GM12873 (cell line): ENCODE measurements around the gene COL24A1.

ENCODE experiments used
- TF ChIP-seq, protein P1 (sequence below): IDR thresholded peaks from 2 replicates; pipeline ENCODE4 v1.5.1; 2012; ENCODE audit warnings: low read depth, mild to moderate bottlenecking, moderate library complexity, low read length, control low read depth; ENCODE audit not compliant: insufficient read depth; ENCODE audit errors: missing control alignments

The COL24A1 gene

DNA sequence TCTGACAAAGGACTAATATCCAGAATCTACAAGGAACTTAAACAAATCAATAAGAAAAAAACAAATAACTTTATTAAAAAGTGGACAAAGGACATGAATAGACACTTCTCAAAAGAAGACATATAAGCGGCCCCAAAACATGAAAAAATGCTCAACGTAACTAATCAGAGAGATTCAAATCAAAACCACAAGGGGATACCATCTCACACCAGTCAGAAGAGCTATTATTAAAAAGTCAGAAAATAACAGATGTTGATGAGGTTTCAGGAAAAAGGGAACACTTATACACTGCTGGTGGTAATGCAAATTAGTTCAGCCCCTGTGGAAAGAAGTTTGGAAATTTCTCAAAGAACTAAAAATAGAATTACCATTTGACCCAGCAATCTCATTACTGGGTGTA lies 102.2 kb downstream of the COL24A1 start:
- TF ChIP-seq, protein P1, sequence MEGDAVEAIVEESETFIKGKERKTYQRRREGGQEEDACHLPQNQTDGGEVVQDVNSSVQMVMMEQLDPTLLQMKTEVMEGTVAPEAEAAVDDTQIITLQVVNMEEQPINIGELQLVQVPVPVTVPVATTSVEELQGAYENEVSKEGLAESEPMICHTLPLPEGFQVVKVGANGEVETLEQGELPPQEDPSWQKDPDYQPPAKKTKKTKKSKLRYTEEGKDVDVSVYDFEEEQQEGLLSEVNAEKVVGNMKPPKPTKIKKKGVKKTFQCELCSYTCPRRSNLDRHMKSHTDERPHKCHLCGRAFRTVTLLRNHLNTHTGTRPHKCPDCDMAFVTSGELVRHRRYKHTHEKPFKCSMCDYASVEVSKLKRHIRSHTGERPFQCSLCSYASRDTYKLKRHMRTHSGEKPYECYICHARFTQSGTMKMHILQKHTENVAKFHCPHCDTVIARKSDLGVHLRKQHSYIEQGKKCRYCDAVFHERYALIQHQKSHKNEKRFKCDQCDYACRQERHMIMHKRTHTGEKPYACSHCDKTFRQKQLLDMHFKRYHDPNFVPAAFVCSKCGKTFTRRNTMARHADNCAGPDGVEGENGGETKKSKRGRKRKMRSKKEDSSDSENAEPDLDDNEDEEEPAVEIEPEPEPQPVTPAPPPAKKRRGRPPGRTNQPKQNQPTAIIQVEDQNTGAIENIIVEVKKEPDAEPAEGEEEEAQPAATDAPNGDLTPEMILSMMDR, result no peak

DNA sequence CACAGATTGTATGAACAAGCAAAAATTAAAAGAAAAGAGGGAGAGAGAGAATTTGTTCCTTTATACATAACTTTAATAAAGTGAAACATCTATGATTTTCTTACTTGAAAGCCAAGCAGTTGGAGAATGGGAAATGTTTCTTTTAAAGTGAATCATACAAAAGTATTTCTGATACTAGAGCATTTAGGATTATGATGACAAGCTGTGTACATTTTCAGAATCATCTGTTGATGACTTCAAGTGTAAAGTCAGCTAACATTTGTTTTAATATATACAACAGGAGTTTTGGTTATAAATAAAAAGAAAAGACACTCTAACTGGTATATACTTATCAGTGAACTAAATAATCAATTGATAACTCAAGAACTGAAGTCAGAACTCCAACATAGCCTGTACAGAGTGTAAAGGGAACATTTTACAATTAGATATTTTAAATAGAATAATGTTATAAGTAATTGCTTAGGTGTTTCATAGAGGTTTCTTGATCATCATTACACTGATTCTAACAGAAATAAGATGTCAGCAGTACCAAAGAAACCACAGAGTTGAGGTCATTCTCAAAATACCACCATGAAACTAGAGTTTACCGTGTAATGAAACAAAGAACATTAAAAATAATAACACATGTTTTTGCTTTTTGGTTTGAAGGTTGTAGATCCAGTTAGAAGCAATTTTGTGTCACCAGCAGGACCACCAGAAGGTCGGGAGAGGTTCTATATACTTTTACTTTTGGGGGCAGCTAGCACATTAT lies 103.4 kb downstream of the COL24A1 start:
- TF ChIP-seq, protein P1, result no peak

DNA sequence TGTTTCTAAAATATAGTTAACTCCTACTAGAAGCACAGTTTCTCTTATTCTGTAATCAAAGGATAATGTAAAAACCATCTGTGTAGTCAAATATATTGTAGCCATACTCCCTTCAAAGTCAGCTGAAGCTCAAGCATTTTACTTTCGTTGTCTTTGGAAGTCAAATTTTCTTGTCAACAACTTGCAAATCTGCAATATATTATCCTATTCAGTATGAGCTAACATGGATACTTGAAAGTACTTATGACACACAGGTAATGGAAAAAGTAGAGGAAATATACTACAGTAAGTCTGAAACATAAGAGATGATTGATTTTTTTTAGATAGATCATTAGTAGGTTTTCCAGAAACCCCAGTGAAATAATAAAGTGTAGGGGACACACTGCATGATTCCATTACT lies 121.5 kb downstream of the COL24A1 start:
- TF ChIP-seq, protein P1, result no peak

DNA sequence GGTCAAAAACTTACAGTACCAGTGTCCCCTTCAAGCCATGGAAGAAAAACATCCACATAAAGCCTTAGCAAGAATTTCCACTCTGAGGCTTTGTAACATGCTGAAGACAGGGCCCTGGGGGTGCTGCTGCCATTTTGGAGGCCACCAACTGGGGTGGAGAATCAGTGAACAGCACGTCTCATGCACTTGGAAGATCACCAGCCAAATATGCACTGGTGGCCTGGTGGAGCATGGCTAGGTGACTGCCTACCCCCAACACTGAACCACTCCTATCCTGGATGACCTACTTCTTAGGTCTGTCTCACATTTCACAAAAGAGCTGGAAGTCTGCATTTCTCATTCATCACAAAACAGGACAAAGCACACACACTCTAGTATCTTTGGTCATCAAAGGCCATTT lies 126.4 kb downstream of the COL24A1 start:
- TF ChIP-seq, protein P1, result no peak

DNA sequence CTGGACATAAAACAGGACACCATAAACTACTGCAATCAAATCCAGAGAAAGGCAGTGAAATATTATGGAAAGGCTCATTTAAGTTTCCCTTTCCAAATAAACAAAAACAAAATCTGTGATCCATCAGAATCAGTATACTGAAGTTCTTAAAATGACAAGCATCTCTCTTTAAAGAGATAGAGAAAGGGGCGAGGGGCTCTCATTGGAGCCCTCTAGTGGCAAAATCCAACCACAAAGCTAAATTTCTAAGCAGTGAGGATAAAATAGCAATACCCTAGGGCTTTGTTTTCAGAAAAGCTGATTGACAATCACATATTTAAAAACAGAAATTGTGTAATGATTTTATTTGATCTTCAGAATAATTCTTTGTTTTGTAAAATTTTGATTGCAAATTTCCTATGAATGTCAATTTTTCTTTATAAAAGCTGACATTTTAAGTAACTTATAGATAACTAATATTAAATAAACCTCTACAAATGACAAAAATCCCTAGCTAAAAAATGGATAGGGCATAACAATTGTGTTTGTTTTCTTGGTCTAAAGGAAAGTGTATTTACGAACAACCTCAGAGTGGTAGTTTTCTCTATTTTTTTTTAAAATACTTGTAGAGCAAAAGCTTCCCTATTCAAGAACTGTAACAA lies 138.2 kb downstream of the COL24A1 start:
- TF ChIP-seq, protein P1, result peak; percentile 70

DNA sequence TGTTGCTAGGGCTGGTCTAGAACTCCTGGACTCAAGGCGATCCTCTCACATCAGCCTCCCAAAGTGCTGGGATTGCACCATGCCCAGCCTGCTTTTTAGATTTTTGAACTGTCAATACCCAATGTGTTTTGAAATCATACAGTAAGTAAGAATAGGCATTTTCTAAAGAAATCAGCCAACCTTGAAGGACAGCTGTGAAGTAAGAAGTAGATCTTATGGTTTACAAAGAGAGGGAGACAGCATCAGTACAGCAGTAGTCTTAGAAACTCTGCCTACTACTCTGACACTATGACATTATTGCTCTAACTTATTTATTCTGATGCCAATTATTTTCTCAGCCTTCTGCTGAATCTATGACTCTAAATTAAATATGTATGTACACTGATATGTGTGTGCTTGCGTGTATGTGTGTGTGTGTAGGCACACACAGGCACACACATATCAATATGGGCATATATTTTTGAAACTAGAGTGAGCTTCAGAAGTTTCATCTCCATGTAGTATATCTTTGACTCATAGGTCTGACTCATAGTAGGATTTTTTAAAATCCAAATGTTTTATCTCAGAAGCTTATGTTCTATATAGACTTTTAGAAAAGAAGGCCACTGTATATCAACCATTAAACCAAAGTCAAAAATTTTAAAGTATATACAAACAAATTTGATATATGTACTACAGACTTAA lies 140.4 kb downstream of the COL24A1 start:
- TF ChIP-seq, protein P1, result no peak

DNA sequence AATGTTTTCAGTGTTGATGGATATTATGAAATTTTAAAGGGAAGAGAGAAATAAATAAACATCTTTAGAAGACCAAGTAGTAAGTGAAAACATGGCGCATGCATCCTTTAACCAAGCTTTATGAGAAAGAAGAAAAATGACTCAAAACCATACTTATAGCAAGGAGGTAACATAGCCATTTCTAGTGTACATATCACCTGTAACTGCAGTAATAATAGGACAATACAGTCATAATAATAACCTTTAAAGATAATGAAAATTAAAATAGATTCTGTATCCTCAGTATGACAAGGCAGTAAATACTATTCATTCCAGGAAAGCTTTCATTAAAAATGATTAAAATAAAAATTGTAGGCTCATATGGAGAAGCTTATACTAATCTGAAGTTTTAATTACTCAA lies 141.2 kb downstream of the COL24A1 start:
- TF ChIP-seq, protein P1, result no peak
